ENCODE results near the gene MAGI1.

The MAGI1 gene

DNA sequence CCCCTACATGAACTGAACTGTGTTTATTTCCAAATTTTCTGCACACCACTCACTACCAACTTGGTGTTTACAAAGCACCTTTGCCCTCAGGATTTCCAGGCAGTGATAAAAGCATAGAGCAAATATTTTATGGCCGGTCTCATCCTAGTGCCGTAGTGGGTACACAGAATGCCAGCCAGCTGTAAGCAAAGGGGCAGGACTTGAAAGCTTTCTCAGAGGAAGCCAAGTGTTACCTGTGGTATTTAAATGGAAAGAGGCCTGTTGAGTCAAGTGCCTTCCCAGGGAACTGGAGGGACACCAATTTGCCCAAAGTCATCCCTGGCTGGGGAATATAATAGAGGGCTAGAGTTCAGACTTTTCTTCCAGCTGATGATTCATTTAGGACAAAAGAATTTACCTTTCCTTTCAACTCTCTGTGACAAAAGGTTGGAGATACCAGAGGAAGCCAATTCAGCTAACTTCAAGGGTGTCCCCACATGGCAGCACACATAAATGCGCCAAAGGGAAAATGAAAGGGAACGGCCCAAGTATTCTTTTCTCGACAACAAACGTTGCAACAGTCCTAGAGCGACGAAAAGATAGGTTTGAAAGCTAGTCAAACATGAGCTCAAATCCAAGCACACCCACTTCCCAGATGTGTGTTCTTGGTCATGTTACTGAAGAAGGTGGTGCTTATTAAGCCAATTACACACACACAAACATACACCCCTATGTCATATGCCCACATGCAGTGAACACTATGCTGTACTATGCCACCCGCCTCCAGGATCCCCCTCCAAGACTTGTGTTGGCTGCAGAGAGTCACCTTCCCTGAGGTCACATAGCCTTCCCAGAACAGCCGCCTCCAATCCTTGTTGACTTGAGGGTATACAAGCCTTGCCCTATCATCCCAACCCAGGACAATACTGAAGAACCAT is 27.7 kb downstream of the MAGI1 start:
- no peak for DNase-seq

- no peak for DNase-seq
Observed at GRCh38 chr3:66010348-66010738, 28.4 kb downstream of the MAGI1 start.

DNA sequence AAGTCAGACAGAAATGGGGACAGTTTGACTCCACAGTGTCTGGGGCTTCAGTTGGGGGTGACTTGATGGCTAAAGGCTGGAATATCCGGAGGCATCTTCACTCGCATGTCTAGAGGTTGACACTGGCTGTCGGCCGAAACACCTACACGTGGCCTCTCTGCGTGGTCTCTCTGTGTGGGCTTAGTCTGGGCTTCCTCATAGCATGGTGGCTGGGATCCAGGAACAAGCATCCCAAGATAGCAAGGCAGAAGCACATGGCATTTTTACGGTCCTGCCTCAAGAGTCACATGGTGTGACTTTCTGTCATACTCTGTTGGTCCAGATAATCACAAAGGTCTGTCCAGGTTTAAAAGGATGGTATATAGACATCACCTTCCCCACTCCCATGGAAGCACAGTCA is 34.5 kb downstream of the MAGI1 start:
- DNase-seq, result no peak

DNA sequence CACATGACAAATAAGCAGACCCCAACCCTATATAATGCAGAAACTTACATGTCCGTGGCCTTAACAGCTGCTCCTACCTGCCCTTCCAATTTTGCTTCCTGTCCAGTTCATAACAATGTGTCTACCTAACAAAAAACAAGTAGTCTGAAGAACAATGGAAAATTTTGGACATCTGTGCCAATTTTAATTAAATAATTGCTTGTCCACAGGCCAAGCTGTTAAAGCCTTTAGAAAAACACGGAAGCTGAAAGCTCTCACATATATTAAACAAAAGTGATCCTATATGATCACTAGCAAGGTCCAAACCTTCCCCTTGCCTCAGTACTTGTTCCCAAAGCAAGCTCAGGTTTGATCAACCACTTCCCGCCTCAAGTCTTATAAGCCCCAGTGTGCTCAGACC is 37.1 kb downstream of the MAGI1 start:
- no peak for DNase-seq

- DNase-seq, result no peak
Observed at GRCh38 chr3:66000506-66000905, 38.2 kb downstream of the MAGI1 start.

- no peak for DNase-seq
Observed at GRCh38 chr3:65999606-66000005, 39.1 kb downstream of the MAGI1 start.

- no peak for DNase-seq
Observed at GRCh38 chr3:65996589-65996988, 42.1 kb downstream of the MAGI1 start.

- DNase-seq, result no peak
Observed at GRCh38 chr3:65995515-65995914, 43.2 kb downstream of the MAGI1 start.

DNA sequence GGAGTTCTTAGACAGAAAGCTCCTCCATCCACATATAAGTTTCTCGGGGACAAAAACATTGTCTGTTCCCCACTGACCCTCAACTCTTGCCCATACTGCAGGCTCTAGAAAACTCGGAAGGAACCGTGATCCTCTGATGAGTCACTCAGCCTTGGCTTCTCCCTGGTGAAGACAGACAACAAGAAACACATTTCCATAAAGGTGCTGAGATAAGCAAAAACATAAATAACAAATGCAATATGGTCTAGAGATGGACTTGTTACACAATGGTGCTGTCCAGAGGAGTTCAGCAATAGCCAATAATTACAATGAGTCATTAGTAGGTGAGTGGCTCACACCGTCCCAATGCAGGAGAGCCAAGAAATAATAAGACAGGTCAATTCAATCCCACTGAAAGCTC is 43.7 kb downstream of the MAGI1 start:
- DNase-seq, result no peak

DNA sequence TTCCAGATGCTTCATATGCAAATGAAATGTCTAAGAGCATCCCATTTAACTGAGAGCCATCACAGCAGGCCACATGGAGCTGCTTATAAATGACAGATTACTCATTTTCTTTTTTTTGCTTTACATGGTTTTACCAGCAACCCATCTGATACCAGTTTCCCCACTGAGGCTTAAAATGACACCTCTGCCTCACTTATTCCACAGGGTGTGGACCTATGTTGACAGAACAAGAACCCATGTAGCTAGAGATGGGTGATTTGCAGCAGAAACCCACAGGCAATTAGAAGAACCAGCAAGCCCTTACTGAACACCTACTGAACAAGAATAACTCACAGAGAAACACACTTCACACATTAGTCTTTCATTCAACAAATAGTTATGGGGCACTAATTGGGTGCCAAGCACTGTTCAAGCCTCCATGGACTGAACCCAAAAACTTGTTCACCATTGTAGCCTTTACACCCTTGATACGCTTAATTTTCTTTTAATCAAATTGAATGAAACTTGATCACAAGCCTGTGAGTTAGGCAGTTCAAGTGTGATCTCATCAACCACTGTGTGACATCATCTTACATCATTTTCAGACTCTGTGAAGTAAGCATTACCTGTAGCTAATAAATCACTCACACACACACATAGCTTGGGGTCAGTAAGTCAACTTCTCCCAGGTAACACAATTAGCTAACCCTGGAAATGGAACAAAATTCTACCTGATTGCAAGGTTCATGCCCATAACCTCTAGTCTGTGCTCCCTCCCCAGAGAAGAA is 45.4 kb downstream of the MAGI1 start:
- no peak for DNase-seq

- no peak for DNase-seq
Observed at GRCh38 chr3:65992106-65992505, 46.6 kb downstream of the MAGI1 start.

DNA sequence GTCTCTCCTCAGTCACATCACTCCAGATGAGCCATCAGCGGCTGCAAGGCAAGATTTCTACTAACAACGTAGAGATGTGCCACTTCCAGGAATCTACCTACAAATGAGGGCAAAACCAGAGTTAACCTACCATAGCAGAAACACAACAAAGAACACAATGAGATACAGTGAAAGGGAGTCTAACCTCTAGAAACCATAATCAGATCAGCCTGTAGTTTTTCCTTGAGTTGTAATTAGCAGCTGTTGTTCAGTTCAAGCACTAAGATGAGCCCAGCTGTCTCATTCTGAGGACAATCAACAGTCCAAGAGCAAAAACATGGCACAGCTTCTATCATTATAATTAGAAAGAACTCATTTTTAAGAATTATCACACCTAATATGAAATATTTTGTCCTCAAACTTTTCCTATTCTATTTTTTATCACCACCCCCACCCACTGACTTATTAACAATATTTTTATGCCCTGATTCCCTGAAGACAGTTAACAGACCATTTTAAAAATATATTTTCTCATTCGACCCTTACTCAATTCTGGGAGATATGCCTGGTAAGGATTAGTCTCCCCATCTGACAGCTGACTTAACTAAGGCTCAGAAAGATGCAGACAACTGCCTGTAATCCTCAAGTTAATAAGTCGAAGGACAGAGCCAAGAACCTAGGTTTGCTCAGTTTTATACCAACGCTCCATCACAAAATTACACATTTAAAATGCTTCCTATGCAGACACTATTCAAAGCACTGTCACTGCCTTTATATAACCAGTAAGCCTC is 50.1 kb downstream of the MAGI1 start:
- DNase-seq, result no peak

GRCh38 chr3:65986285-65986684 is 52.4 kb downstream of the MAGI1 start:
- DNase-seq, result no peak

- no peak for DNase-seq
Observed at GRCh38 chr3:65984975-65985374, 53.7 kb downstream of the MAGI1 start.

GRCh38 chr3:65983100-65983499 is 55.6 kb downstream of the MAGI1 start:
- no peak for DNase-seq

GRCh38 chr3:65979731-65980130 is 59.0 kb downstream of the MAGI1 start:
- no peak for DNase-seq

DNA sequence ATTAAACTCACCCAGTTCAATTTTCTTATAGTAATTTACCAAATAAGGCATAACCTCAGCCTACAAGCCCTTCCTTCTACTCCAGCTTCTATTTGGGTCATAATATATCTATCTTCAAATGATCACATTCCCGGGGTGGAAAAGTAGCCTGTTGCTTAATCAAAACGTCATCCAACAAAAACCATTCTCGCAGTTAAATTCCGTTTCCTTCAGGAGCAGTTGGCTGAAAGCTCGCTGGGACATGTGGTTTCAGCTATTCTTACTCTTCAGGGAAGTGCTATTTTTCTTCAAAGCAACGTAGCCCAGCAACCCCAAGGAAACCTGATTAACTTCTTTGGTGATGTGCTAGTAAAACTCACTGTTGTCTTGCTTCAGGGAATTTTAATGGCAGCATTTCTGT is 59.6 kb downstream of the MAGI1 start:
- no peak for DNase-seq

- DNase-seq, result no peak
Observed at GRCh38 chr3:65978116-65978515, 60.6 kb downstream of the MAGI1 start.

GRCh38 chr3:65975032-65975431 is 63.7 kb downstream of the MAGI1 start:
- no peak for DNase-seq

GRCh38 chr3:65974509-65974908 is 64.2 kb downstream of the MAGI1 start:
- DNase-seq, result no peak

DNA sequence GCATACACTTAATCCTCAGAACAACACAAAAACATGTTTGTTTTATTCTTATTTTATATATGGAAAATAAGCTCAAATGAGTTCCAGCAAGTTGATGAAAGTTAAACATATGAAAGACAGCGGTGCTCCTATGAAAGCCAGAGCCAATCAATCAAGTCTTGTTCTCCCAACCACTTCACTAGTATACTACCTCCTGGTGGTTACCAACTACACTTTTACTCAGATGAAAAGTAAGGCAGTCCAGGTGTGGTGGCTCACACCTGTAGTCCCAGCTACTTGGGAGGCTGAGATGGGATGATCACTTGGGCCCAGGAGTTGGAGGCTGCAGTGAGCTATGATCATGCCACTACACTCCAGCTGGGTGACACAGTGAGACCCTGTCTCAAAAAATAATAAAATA is 66.0 kb downstream of the MAGI1 start:
- no peak for DNase-seq

GRCh38 chr3:65971293-65972252 is 67.1 kb downstream of the MAGI1 start:
- no peak for DNase-seq

All from CD4-positive, alpha-beta T cell treated with Interleukin-1 beta for 1 hour (primary cell).